GM12872 (cell line): ENCODE measurements around the gene DAB2.

Experiments
- CTCF ChIP-seq: IDR thresholded peaks from 3 replicates; pipeline ENCODE4 v1.5.1; 2011; ENCODE audit warnings: low read depth, mild to moderate bottlenecking, low read length, moderate library complexity; ENCODE audit not compliant: insufficient read depth

Gene DAB2

GRCh38 chr5:39352951-39353350, 71.8 kb downstream of the DAB2 start:
- TF ChIP-seq CTCF, result no peak

- no peak for TF ChIP-seq CTCF
These were observed 72.6 kb downstream of the DAB2 start for GRCh38 chr5:39352170-39352569.

- TF ChIP-seq CTCF, result no peak
These were observed 75.3 kb downstream of the DAB2 start for GRCh38 chr5:39349484-39349883.

GRCh38 chr5:39342460-39342859, 82.3 kb downstream of the DAB2 start:
- TF ChIP-seq CTCF, result no peak

GRCh38 chr5:39341896-39342295, 82.9 kb downstream of the DAB2 start:
- no peak for TF ChIP-seq CTCF

- no peak for TF ChIP-seq CTCF
These were observed 84.3 kb downstream of the DAB2 start for GRCh38 chr5:39340506-39340905.

- TF ChIP-seq CTCF, result no peak
These were observed 87.4 kb downstream of the DAB2 start for GRCh38 chr5:39337252-39337915.
